Measurements from ENCODE around the gene IGSF21. TPM values are rescaled to one million over a fixed set of nuclear protein-coding genes. Genes with fewer than 3 reads are reported as not detected.

The IGSF21 gene
- total RNA-seq, 1 experiment from 2014 or later, result 5.2 TPM

- no peaks in the 10 kb centered on the region for H3K79me2 ChIP-seq (ENCODE audit: insufficient read depth, low read length)
- no CpG with 5 or more reads among the region's 18 CpGs for WGBS (ENCODE audit: extremely low coverage, insufficient read length, low lambda C conversion rate)
- no peak overlapping the region for H4K91ac ChIP-seq (ENCODE audit: insufficient read length, low read depth, low read length)
- peaks cover 15 to 16% of the 10 kb centered on the region in 2 experiments for H3K4me1 Mint-ChIP-seq
- H3K4me2 ChIP-seq (ENCODE audit: insufficient read depth, insufficient read length, low read length), result no peak overlapping the region
- H3K56ac ChIP-seq (ENCODE audit: insufficient read length, low read depth, low read length), result no peak overlapping the region
- 0 out of 7 replicates have a peak, but pooled peaks cover 0 to under 1% (median 0%) of the 10 kb centered on the region in 3 experiments for H3K36me3 Mint-ChIP-seq (ENCODE audit: insufficient read depth in 1 of 3, low read depth in 3 of 3)
- peaks cover 28% of the 10 kb centered on the region for H3K27me3 Mint-ChIP-seq (ENCODE audit: low read depth)
- H3K9me3 ChIP-seq (ENCODE audit: control insufficient read depth, low read depth, low read length), result no peaks in the 10 kb centered on the region
- no peak overlapping the region for H3T11ph ChIP-seq (ENCODE audit: low read length)
- H2BK15ac ChIP-seq (ENCODE audit: low read depth, low read length), result no peak overlapping the region
- no peak overlapping the region for H4K5ac ChIP-seq (ENCODE audit: insufficient read length, low read depth, low read length)
- no peak overlapping the region for H2BK5ac ChIP-seq (ENCODE audit: insufficient read length, low read length)
- no peak overlapping the region for H3K4ac ChIP-seq (ENCODE audit: low read depth, low read length)
- H2AFZ ChIP-seq (ENCODE audit: low read length), result no peak overlapping the region
- no peak overlapping the region for H3K14ac ChIP-seq (ENCODE audit: insufficient read depth, low read length)
- H3K27me3 ChIP-seq (ENCODE audit: insufficient read depth, low read length), result no peaks in the 10 kb centered on the region; the same call in 1 of the 2 replicates
- H3K27ac Mint-ChIP-seq, result no peak overlapping the region
- peaks cover 2% of the 10 kb centered on the region; the same call in 1 of the 2 replicates for H3K4me1 ChIP-seq (ENCODE audit: insufficient read depth, low read length)
- no peak overlapping the region for H2AK5ac ChIP-seq (ENCODE audit: insufficient read length, low read length)
- H3K79me1 ChIP-seq (ENCODE audit: insufficient read depth, low read depth, low read length, poor library complexity, severe bottlenecking), result no peaks in the 10 kb centered on the region
- no peak overlapping the region for H3K9ac ChIP-seq (ENCODE audit: extremely low read depth, insufficient read length, low read length)
- TF ChIP-seq CTCF (conservative IDR thresholded peaks at IDR 0.05), result 0 out of 3 replicates have a peak, but pooled peaks have one; percentile 15
- DNase-seq, result peak; percentile 85
- no peaks in the 10 kb centered on the region for H4K20me1 ChIP-seq (ENCODE audit: control insufficient read depth, insufficient read depth, insufficient read length)
- no peaks in the 10 kb centered on the region for H3K23me2 ChIP-seq (ENCODE audit: insufficient read length, low read depth, low read length, poor library complexity, severe bottlenecking)
- H2BK120ac ChIP-seq (ENCODE audit: low read depth, low read length, poor library complexity, severe bottlenecking), result no peak overlapping the region
- H3K4me3 Mint-ChIP-seq, result no peak overlapping the region
- H3K9me3 Mint-ChIP-seq, result no peaks in the 10 kb centered on the region; a peak in 2 of 5 replicates
- no peak overlapping the region for H2BK20ac ChIP-seq (ENCODE audit: low read depth, low read length, poor library complexity, severe bottlenecking)
- H3K27ac ChIP-seq (ENCODE audit: insufficient read length, low read depth, low read length), result no peak overlapping the region
- H3K23ac ChIP-seq (ENCODE audit: insufficient read length, low read depth, low read length), result no peak overlapping the region
- H3K18ac ChIP-seq (ENCODE audit: insufficient read length, low read depth, low read length), result no peak overlapping the region
- H2BK12ac ChIP-seq (ENCODE audit: insufficient read length, low read depth, low read length), result no peak overlapping the region
- no peak overlapping the region for H4K8ac ChIP-seq (replicated peaks; ENCODE audit: insufficient read length, low read depth, low read length)
Measured at GRCh38 chr1:18256282-18257235, 149.0 kb downstream of the IGSF21 start.

Measured in H9 (cell line).